Peyer's patch (tissue), 4 donors: ENCODE data around the gene EGR1. TPM values are rescaled to one million over a fixed set of nuclear protein-coding genes. Genes with fewer than 3 reads are reported as not detected.

Experiments used
- DNase-seq, 3 donors: peaks; one replicate each; pipeline ENCODE4 v3.0.0-alpha.2; 2017 to 2019
- H3K27ac ChIP-seq, 4 donors: fragments of 200-600 bp; sonication (generic); one replicate each; pipeline ENCODE4 v1.5.1; 2016 to 2019
- H3K27me3 ChIP-seq, 2 donors: fragments of 200-600 bp; sonication (generic); one replicate each; pipeline ENCODE4 v1.5.1; 2019
- H3K36me3 ChIP-seq, 3 donors: fragments of 200-600 bp; sonication (generic); one replicate each; pipeline ENCODE4 v1.5.1; 2016 to 2019
- H3K4me1 ChIP-seq, 4 donors: fragments of 200-600 bp; sonication (generic); one replicate each; pipeline ENCODE4 v1.5.1; 2016 to 2019
- H3K4me3 ChIP-seq, 4 donors: fragments of 200-600 bp; sonication (generic); 1 replicate in 3 of 4; 2 replicates in 1 of 4; pipeline ENCODE4 v1.5.1; 2016 to 2019; ENCODE audit warnings: mild to moderate bottlenecking in 1 of 4
- H3K9me3 ChIP-seq, 4 donors: fragments of 200-600 bp; sonication (generic); one replicate each; pipeline ENCODE4 v1.5.1; 2016 to 2019; ENCODE audit warnings: mild to moderate bottlenecking in 1 of 4
- CTCF ChIP-seq, 6 experiments: fragments of 450-650 bp in 4 of 6; fragments of 200-600 bp in 2 of 6; sonication (generic) in 1 of 6; IDR thresholded peaks; one replicate each; pipeline ENCODE4 v1.5.1; 2017 to 2019; ENCODE audit warnings: antibody characterized with exemption in 6 of 6, mild to moderate bottlenecking in 3 of 6, moderate library complexity in 1 of 6
- POLR2A ChIP-seq, 2 donors: fragments of 450-650 bp; IDR thresholded peaks; one replicate each; pipeline ENCODE4 v1.5.1; 2017; ENCODE audit warnings: antibody characterized with exemption in 2 of 2, mild to moderate bottlenecking in 2 of 2, moderate library complexity in 2 of 2
- total RNA-seq, 4 donors: library from RNA; depleted of rRNA; stranded (reverse); fragments of >200 nt; gene quantifications; one replicate each; pipeline ENCODE4 v1.1.0, GENCODE V29; 2016

Gene EGR1
- total RNA-seq, 4 donors from 2014 or later = 5.3 to 109 (median 11.4) TPM

- Histone ChIP-seq H3K27me3 (no peaks in the 10 kb centered on the region), H3K9me3 (no peaks in the 10 kb centered on the region), H3K4me1 (peaks cover 0 to 19% (median 14%) of the 10 kb centered on the region in 4 donors), H3K27ac (peak overlapping the region in 3 of 4 donors; percentile 18 to 53 (median 48)), H3K36me3 (no peaks in the 10 kb centered on the region), H3K4me3 (peak overlapping the region; percentile 26 to 66 (median 62))
- DNase-seq = peak; percentile 79 to 93 (median 90)
- no peak for TF ChIP-seq POLR2A (IDR thresholded peaks at IDR 0.05)
- TF ChIP-seq CTCF (IDR thresholded peaks at IDR 0.05) = no peak
These were observed 26.6 kb downstream of the EGR1 start for GRCh38 chr5:138491669-138492559.

- no peak for TF ChIP-seq POLR2A (IDR thresholded peaks at IDR 0.05)
- TF ChIP-seq CTCF (IDR thresholded peaks at IDR 0.05) = no peak
- Histone ChIP-seq H3K27ac (peak overlapping the region in 3 of 4 donors; percentile 18 to 53 (median 48)), H3K4me3 (peak overlapping the region; percentile 26 to 66 (median 62)), H3K4me1 (peaks cover 0 to 19% (median 14%) of the 10 kb centered on the region in 4 donors), H3K9me3 (no peaks in the 10 kb centered on the region), H3K36me3 (no peaks in the 10 kb centered on the region), H3K27me3 (no peaks in the 10 kb centered on the region)
- no peak for DNase-seq
These were observed 27.3 kb downstream of the EGR1 start for GRCh38 chr5:138492560-138493045.

GRCh38 chr5:138495351-138495750 is 30.1 kb downstream of the EGR1 start:
- no peak for DNase-seq

GRCh38 chr5:138498376-138498775 is 33.1 kb downstream of the EGR1 start:
- DNase-seq = no peak
- no peaks in the 10 kb centered on the region for H3K9me3 ChIP-seq
- peaks cover 0 to 4% (median 0%) of the 10 kb centered on the region in 4 donors for H3K4me1 ChIP-seq
- no peaks in the 10 kb centered on the region for H3K36me3 ChIP-seq
- TF ChIP-seq POLR2A (IDR thresholded peaks at IDR 0.05) = no peak
- H3K4me3 ChIP-seq = no peak overlapping the region
- no peak overlapping the region for H3K27ac ChIP-seq
- H3K27me3 ChIP-seq = no peaks in the 10 kb centered on the region

More at GRCh38 chr5:138495351-138495750, 30.1 kb downstream of the EGR1 start:
- Histone ChIP-seq H3K4me1 (peaks cover 0 to 19% (median 14%) of the 10 kb centered on the region in 4 donors), H3K9me3 (no peaks in the 10 kb centered on the region), H3K27ac (no peak overlapping the region), H3K27me3 (no peaks in the 10 kb centered on the region), H3K36me3 (no peaks in the 10 kb centered on the region), H3K4me3 (no peak overlapping the region)
- TF ChIP-seq CTCF (IDR thresholded peaks at IDR 0.05) = no peak
- TF ChIP-seq POLR2A (IDR thresholded peaks at IDR 0.05) = no peak

GRCh38 chr5:138502121-138502520 is 36.8 kb downstream of the EGR1 start:
- H3K36me3 ChIP-seq = peaks cover 0 to 4% (median 0%) of the 10 kb centered on the region in 3 donors
- TF ChIP-seq CTCF (IDR thresholded peaks at IDR 0.05) = no peak
- no peak for TF ChIP-seq POLR2A (IDR thresholded peaks at IDR 0.05)
- H3K9me3 ChIP-seq = no peaks in the 10 kb centered on the region
- no peak overlapping the region for H3K27ac ChIP-seq
- H3K4me1 ChIP-seq = peaks cover 0 to 6% (median 0%) of the 10 kb centered on the region in 4 donors
- no peak for DNase-seq
- H3K4me3 ChIP-seq = no peak overlapping the region
- no peaks in the 10 kb centered on the region for H3K27me3 ChIP-seq

GRCh38 chr5:138502521-138502920 is 37.2 kb downstream of the EGR1 start:
- no peaks in the 10 kb centered on the region for H3K9me3 ChIP-seq
- peaks cover 0 to 8% (median 0%) of the 10 kb centered on the region in 3 donors for H3K36me3 ChIP-seq
- H3K4me1 ChIP-seq = peaks cover 0 to 6% (median 0%) of the 10 kb centered on the region in 4 donors
- TF ChIP-seq CTCF (IDR thresholded peaks at IDR 0.05) (no peak), POLR2A (IDR thresholded peaks at IDR 0.05) (no peak)
- no peak overlapping the region for H3K27ac ChIP-seq
- DNase-seq = no peak
- no peak overlapping the region for H3K4me3 ChIP-seq
- H3K27me3 ChIP-seq = no peaks in the 10 kb centered on the region
